SK-N-SH treated with all-trans-retinoic acid at 6 μM for 48 hours (cell line): ENCODE results near the gene LEMD3.

Experiments
- BACH2 ChIP-seq: fragments of 250-450 bp; sonication (Bioruptor Pico); IDR thresholded peaks from 2 replicates; pipeline ENCODE4 v1.9.0; 2021; ENCODE audit warnings: mild to moderate bottlenecking, borderline replicate concordance
- OSR1 ChIP-seq: fragments of 250-450 bp; sonication (Bioruptor Pico); IDR thresholded peaks from 2 replicates; pipeline ENCODE4 v1.8.0; 2022; ENCODE audit warnings: moderate library complexity, mild to moderate bottlenecking, inconsistent platforms
- PATZ1 ChIP-seq: fragments of 250-450 bp; sonication (Bioruptor Pico); IDR thresholded peaks from 2 replicates; pipeline ENCODE4 v1.8.0; 2020; ENCODE audit warnings: mild to moderate bottlenecking, moderate library complexity, borderline replicate concordance
- PPARA ChIP-seq: fragments of 250-450 bp; sonication (Bioruptor Pico); IDR thresholded peaks from 2 replicates; pipeline ENCODE4 v1.5.0; 2020; ENCODE audit warnings: mild to moderate bottlenecking, borderline replicate concordance
- RARB ChIP-seq: fragments of 250-450 bp; sonication (Bioruptor Pico); IDR thresholded peaks from 2 replicates; pipeline ENCODE4 v1.8.0; 2021; ENCODE audit warnings: mild to moderate bottlenecking, moderate library complexity
- TOX ChIP-seq: fragments of 250-450 bp; sonication (Bioruptor Pico); IDR thresholded peaks from 2 replicates; pipeline ENCODE4 v1.8.0; 2021; ENCODE audit warnings: mild to moderate bottlenecking, moderate library complexity, borderline replicate concordance
- ZFP3 ChIP-seq: fragments of 250-450 bp; sonication (Bioruptor Pico); IDR thresholded peaks from 2 replicates; pipeline ENCODE4 v1.5.0; 2020; ENCODE audit warnings: mild to moderate bottlenecking, moderate library complexity
- ZNF8 ChIP-seq: fragments of 450-650 bp; formaldehyde crosslinking; IDR thresholded peaks from 2 replicates; pipeline ENCODE4 v1.5.0; 2020; ENCODE audit warnings: mild to moderate bottlenecking, moderate library complexity

GRCh38 chr12:65147312-65147905, 22.0 kb upstream of the LEMD3 start:
- TF ChIP-seq ZFP3 (no peak), OSR1 (no peak), TOX (no peak), ZNF8 (CRISPR knock-in tag) (no peak), PPARA (CRISPR knock-in tag) (no peak), PATZ1 (CRISPR knock-in tag) (no peak), RARB (CRISPR knock-in tag) (no peak), BACH2 (no peak)
